GM12864 (cell line): Measurements from ENCODE around the gene GPRIN2.
"Not testable (repeated sequence)": the region's sequence is repeated elsewhere in the genome, so short reads cannot be mapped to it uniquely, and the experiment has no call there.

Experiments used
- DNase-seq: peaks from one replicate; pipeline ENCODE4 v3.0.0-alpha.2; 2011; ENCODE audit warnings: low read depth
- H3K4me3 ChIP-seq: 2 replicates; pipeline ENCODE4 v1.5.1; 2011; ENCODE audit warnings: mild to moderate bottlenecking, low read depth, low read length, control low read depth
- CTCF ChIP-seq: IDR thresholded peaks from 2 replicates; pipeline ENCODE4 v1.5.1; 2011; ENCODE audit warnings: low read depth, mild to moderate bottlenecking, moderate library complexity, low read length, control low read depth, inconsistent platforms; ENCODE audit errors: missing control alignments

The GPRIN2 gene

DNA sequence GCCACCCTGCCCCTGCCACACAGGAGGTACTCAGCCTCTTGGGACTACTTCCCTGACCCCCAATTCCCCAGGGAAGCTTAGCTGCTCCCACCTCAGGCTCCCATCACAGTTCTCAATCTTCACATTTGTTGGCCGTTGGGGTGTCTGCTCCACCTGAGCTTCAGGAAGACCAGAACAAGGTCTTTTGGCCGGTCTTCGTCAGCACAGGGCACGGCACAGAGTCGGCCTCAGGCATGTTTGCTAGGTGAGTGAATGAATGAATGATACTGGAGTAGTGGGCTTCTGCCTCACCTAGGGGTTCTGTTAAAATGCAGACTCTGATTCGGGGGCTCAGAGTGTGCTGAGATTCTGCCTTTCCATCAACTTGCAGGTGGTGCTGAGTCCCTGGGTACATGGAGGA lies 20.3 kb downstream of the GPRIN2 start:
- no peak for TF ChIP-seq CTCF
- no peak for DNase-seq
- no peak overlapping the region for H3K4me3 ChIP-seq

DNA sequence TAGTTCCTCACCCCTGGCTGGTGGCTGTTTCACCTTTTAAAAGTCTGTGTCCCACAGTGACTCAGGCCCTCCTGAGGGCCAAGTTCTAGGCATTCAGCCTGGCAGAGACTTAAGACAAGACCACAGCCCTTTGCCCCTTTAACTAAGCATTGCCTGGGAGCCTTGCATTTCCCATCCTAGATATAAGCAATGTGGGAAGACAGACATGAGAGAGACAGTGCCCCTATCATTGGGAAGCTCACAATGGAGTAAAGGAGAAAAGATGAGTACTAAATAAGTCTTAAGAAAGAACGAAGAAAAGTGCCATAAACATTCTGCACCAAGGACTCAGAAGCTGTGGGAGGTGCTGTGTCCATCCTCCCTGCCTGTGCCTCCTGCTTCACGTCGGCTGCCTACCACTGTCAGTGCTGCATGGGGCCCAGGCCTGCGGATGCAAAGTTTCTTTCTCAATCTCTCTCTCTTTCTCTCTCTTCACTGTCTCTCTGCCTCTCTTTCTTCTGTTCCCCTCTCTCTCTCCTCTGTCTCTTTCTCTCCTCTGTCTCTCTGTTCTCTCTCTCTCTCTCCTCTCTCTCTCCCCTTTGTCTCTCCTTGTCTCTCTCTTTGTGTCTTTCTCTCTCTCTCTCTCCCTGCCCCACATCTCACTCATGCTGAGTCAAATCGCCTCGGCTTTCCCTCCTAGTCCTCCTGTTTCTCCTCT lies 21.5 kb downstream of the GPRIN2 start:
- TF ChIP-seq CTCF: no peak
- DNase-seq: no peak
- H3K4me3 ChIP-seq: no peak overlapping the region

DNA sequence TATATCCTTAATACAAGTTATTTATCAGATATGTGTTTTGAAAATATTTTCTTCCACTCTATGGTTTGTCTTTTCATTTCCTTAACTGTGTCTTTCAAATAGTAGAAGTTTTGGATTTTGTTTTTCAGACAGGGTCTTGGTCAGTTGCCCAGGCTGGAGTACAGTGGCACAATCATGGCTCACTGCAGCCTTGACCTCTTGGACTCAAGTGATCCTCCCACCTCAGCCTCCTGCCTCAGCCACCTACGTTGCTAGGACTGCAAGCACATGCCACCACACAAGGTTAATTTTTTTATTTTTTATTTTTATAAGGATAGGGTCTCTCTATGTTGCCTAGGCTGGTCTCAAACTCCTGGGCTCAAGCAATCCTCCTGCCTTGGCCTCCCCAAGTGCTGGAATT lies 24.2 kb downstream of the GPRIN2 start:
- not testable (repeated sequence) for H3K4me3 ChIP-seq, DNase-seq

DNA sequence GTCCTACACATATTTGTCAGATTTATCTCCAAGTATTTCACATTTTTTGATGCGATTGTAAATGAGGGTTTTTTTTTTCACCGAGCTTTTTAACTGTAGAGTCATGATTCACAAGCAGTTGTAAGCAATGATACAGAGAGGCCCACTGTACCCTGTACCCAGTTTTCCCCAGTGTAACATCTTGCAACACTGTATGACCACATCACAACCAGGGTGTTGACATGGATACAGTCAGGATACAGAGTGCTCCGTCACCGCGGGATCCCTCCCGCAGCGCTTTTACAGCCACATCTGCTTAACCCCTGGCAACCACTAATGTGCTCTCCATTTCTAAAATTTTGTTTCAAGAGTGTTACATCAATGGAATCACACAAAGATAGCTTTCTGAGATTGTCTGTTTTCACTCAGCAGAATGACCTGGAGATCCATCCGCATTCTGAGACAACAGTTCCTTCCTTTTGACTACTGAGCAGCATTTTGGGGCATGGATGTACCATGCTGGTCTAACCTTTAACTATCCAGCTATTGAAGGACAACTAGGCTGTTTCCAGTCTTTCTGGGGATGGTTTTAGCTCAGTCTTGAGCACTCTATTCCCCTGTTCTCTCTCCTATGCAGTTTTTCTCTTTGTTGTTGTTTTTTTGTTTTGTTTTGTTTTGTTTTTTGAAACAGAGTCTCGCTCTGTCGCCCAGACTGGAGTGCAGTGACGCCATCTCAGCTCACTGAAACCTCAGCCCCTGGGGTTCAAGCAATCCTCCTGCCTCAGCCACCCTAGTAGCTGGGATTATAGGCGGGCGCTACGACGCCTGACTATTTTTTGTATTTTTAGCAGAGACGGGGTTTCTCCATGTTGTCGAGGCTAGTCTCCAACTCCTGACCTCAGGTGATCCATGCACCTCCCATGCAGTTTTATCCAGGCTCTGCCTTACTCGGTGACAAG lies 25.9 kb downstream of the GPRIN2 start:
- no peak for DNase-seq
- no peak for TF ChIP-seq CTCF
- H3K4me3 ChIP-seq: no peak overlapping the region

- not testable (repeated sequence) for H3K4me3 ChIP-seq, DNase-seq
Observed at GRCh38 chr10:46529742-46530141, 26.7 kb downstream of the GPRIN2 start.

GRCh38 chr10:46528675-46529615 lies 27.5 kb downstream of the GPRIN2 start:
- no peak for TF ChIP-seq CTCF
- DNase-seq: no peak
- no peak overlapping the region for H3K4me3 ChIP-seq

GRCh38 chr10:46528171-46528671 lies 28.2 kb downstream of the GPRIN2 start:
- TF ChIP-seq CTCF: no peak
- no peak overlapping the region for H3K4me3 ChIP-seq
- DNase-seq: no peak
